Activated naive CD4-positive, alpha-beta T cell treated with anti-CD3 and anti-CD28 coated beads, Interleukin-2, amount 50 U/mL, for 72 hours (primary cell): ENCODE data around the gene FBXO42. TPM values are rescaled to one million over a fixed set of nuclear protein-coding genes. Genes with fewer than 3 reads are reported as not detected.

ENCODE experiments used
- ATAC-seq, 2 donors: fragments of 150-1000 bp; cut with Tn5 transposase; 2 replicates each; pipeline ENCODE4 v1.10.0; 2021; ENCODE audit warnings: mild to moderate bottlenecking in 2 of 2, moderate library complexity in 2 of 2
- DNase-seq, 2 donors: peaks; one replicate each; pipeline ENCODE4 v3.0.0; 2021 to 2022; ENCODE audit warnings: low spot score in 2 of 2
- H3K27ac Mint-ChIP-seq, 2 donors: one replicate each; pipeline ENCODE4 v1.8.0; 2022; ENCODE audit warnings: mild to moderate bottlenecking in 2 of 2, mixed read lengths in 2 of 2
- H3K36me3 Mint-ChIP-seq, 2 donors: one replicate each; pipeline ENCODE4 v1.8.0; 2022; ENCODE audit warnings: mixed read lengths in 2 of 2
- H3K9me3 Mint-ChIP-seq, 2 donors: one replicate each; pipeline ENCODE4 v1.8.0; 2022; ENCODE audit warnings: mixed read lengths in 2 of 2
- total RNA-seq, 2 donors: library from RNA; stranded (reverse); gene quantifications; one replicate each; pipeline ENCODE4 v1.2.3, GENCODE V29; 2022

FBXO42 gene
- total RNA-seq, 2 donors from 2014 or later: 12.6 to 23.4 TPM

GRCh38 chr1:16244650-16245285 lies 107.5 kb downstream of the FBXO42 start:
- Mint-ChIP-seq H3K36me3 (no peaks in the 10 kb centered on the region), H3K9me3 (no peaks in the 10 kb centered on the region), H3K27ac (peak overlapping the region; percentile 3 to 69)
- no peak for ATAC-seq
- no peak for DNase-seq

- no peaks in the 10 kb centered on the region for H3K36me3 Mint-ChIP-seq
- peak overlapping the region in 1 of 2 donors; percentile 69 for H3K27ac Mint-ChIP-seq
- ATAC-seq: peak; percentile 74 to 77
- no peaks in the 10 kb centered on the region for H3K9me3 Mint-ChIP-seq
- peak in 1 of 2 donors; percentile 74 for DNase-seq
Observed at GRCh38 chr1:16243936-16244649, 108.2 kb downstream of the FBXO42 start.

DNA sequence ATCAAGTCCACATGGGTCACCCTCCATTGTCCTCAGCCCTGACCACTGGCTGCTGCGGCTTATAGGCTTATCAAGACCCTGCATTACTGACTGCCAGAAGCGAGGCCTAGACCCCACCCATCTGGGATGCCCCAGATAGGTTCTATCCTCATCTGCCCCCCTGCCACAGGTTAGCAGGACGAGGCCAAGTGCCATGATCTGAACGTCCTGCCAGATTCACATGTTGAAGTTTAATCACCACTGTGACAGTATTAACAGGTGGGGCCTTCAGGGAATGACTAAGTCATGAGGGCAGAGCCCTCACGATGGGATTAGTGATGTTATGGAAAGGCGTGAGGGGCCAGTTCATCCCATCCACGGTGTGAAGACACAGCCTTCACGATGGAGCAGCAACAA lies 109.1 kb downstream of the FBXO42 start:
- no peaks in the 10 kb centered on the region for H3K9me3 Mint-ChIP-seq
- no peak overlapping the region for H3K27ac Mint-ChIP-seq
- ATAC-seq (no peak), DNase-seq (no peak)
- H3K36me3 Mint-ChIP-seq: no peaks in the 10 kb centered on the region

- no peaks in the 10 kb centered on the region for H3K36me3 Mint-ChIP-seq
- ATAC-seq: no peak
- DNase-seq: no peak
- H3K9me3 Mint-ChIP-seq: no peaks in the 10 kb centered on the region
- H3K27ac Mint-ChIP-seq: no peak overlapping the region
Observed at GRCh38 chr1:16242556-16243214, 109.6 kb downstream of the FBXO42 start.

DNA sequence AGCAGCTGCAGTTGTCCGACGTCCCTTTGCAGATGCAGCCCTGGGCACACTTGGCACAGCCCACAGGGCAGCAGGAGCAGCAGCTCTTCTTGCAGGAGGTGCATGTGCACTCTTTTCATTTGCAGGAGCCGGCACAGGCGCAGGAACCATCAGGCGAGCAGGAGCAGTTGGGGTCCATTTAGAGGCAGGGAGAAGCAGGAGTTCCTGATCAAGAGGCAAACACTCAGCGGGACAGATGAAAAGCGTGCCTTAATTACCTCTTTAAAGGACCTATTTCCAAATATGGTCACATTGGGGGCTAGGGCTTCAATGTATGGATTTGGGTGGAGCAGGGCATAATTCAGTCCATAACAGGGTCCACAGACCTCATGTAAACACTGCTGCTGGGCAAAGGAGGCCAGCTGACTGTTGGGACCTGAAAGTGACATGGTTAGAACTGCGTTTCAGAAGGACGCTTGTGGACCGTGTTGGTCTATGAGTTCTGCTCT lies 111.0 kb downstream of the FBXO42 start:
- ATAC-seq: no peak
- DNase-seq: no peak
- Mint-ChIP-seq H3K27ac (no peak overlapping the region), H3K9me3 (no peaks in the 10 kb centered on the region), H3K36me3 (no peaks in the 10 kb centered on the region)

- peak overlapping the region in 1 of 2 donors; percentile 77 for H3K27ac Mint-ChIP-seq
- ATAC-seq (no peak), DNase-seq (no peak)
- H3K9me3 Mint-ChIP-seq: no peaks in the 10 kb centered on the region
- H3K36me3 Mint-ChIP-seq: no peaks in the 10 kb centered on the region
Observed at GRCh38 chr1:16239972-16240491, 112.2 kb downstream of the FBXO42 start.

- peak overlapping the region; percentile 90 to 96 for H3K27ac Mint-ChIP-seq
- DNase-seq: peak in 1 of 2 donors; percentile 33
- no peaks in the 10 kb centered on the region for H3K9me3 Mint-ChIP-seq
- ATAC-seq: no peak
- no peaks in the 10 kb centered on the region for H3K36me3 Mint-ChIP-seq
Observed at GRCh38 chr1:16237343-16237830, 114.9 kb downstream of the FBXO42 start.

GRCh38 chr1:16236511-16237342 lies 115.6 kb downstream of the FBXO42 start, which contains the start of gene CPLANE2:
TSS of gene CPLANE2 (minus strand) at chr1:16237183. CDS start at chr1:16236742, 441 bp downstream.
- Mint-ChIP-seq H3K27ac (peak within 1 kb of the TSS; percentile 90 to 96), H3K9me3 (no peaks in the 10 kb centered on the region), H3K36me3 (no peaks in the 10 kb centered on the region)
- DNase-seq (peak; percentile 96 to 98), ATAC-seq (peak; percentile 89 to 94)

GRCh38 chr1:16235944-16236510 lies 116.3 kb downstream of the FBXO42 start:
- Mint-ChIP-seq H3K27ac (peak overlapping the region; percentile 90 to 96), H3K9me3 (no peaks in the 10 kb centered on the region)
- DNase-seq: peak; percentile 40 to 56

DNA sequence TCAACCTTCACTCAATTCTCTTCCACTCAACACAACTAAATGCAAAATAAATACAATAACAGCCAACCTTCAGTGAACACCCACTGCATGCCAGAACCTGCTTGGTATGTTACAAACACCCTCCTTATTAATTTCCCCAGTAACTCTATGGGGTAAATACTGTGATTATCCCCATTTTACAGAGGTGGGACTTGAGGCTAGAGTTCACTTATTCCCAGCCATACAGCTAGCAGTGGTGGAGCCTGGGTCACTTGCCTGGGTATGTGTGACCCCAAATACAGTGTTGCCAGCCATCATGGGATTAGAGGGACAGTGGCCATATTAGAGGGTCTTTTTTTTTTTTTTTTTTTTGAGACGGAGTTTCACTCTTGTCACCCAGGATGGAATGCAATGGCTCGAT lies 116.9 kb downstream of the FBXO42 start:
- Mint-ChIP-seq H3K36me3 (no peaks in the 10 kb centered on the region), H3K9me3 (no peaks in the 10 kb centered on the region), H3K27ac (no peak overlapping the region)
- ATAC-seq: no peak
- DNase-seq: no peak

More at GRCh38 chr1:16235944-16236510, 116.3 kb downstream of the FBXO42 start:
- ATAC-seq: peak; percentile 33 to 62
- H3K36me3 Mint-ChIP-seq: no peaks in the 10 kb centered on the region

GRCh38 chr1:16233431-16233830 lies 118.8 kb downstream of the FBXO42 start:
- ATAC-seq: no peak
- no peaks in the 10 kb centered on the region for H3K9me3 Mint-ChIP-seq
- no peaks in the 10 kb centered on the region for H3K36me3 Mint-ChIP-seq
- DNase-seq: no peak
- H3K27ac Mint-ChIP-seq: no peak overlapping the region

GRCh38 chr1:16232316-16232710 lies 120.0 kb downstream of the FBXO42 start:
- Mint-ChIP-seq H3K36me3 (peaks cover 0 to 8% of the 10 kb centered on the region in 2 donors), H3K27ac (no peak overlapping the region), H3K9me3 (no peaks in the 10 kb centered on the region)
- peak in 1 of 2 donors; percentile 47 for DNase-seq
- ATAC-seq: no peak

GRCh38 chr1:16231331-16232315 lies 120.7 kb downstream of the FBXO42 start:
- ATAC-seq: no peak
- Mint-ChIP-seq H3K27ac (no peak overlapping the region), H3K9me3 (no peaks in the 10 kb centered on the region), H3K36me3 (peaks cover 0 to 8% of the 10 kb centered on the region in 2 donors)
- DNase-seq: no peak

- ATAC-seq: no peak
- H3K36me3 Mint-ChIP-seq: peaks cover 0 to 15% of the 10 kb centered on the region in 2 donors
- no peaks in the 10 kb centered on the region for H3K9me3 Mint-ChIP-seq
- DNase-seq: no peak
- H3K27ac Mint-ChIP-seq: no peak overlapping the region
Observed at GRCh38 chr1:16230744-16231143, 121.5 kb downstream of the FBXO42 start.
